Stimulated activated CD4-positive, alpha-beta T cell treated with anti-CD3 and anti-CD28 coated beads, Interleukin-1b, Interleukin-23, amount 100 ng/mL, for 48 hours (primary cell): Measurements from ENCODE around the gene PAK1.
"Not testable (repeated sequence)": the region's sequence is repeated elsewhere in the genome, so short reads cannot be mapped to it uniquely, and the experiment has no call there.

Source experiments
- DNase-seq: peaks from one replicate; pipeline ENCODE4 v3.0.0-alpha.2; 2020

PAK1 gene

GRCh38 chr11:77473801-77474683 is at the start of gene PAK1:
TSS of gene PAK1 (minus strand) at chr11:77474094. CDS start at chr11:77392520, 81,574 bp downstream.
- DNase-seq = peak; percentile 85

GRCh38 chr11:77522215-77522614 is 48.3 kb upstream of the PAK1 start:
- DNase-seq = no peak

DNA sequence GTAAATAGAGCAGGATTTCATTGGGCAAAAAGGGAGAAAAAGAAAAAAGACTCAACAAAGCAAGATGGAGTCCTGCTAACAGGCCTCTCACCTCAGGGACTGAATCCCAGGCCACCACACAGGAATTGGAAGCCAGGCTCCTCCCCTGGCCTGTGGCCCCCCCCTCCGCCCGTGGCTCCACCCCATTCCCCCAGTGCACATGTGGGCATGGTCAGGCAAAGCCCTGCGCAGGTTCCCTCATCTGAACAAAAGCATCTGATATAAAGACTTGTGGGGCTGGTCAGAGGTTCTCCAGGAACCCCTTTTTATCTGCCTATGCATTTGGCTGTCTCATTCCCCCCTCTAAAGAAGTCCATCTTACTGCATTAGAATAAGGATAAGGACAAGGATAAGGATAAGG is 46.0 kb upstream of the PAK1 start:
- no peak for DNase-seq

GRCh38 chr11:77518471-77518870 is 44.6 kb upstream of the PAK1 start:
- no peak for DNase-seq

GRCh38 chr11:77517753-77518152 is 43.9 kb upstream of the PAK1 start:
- DNase-seq = no peak

GRCh38 chr11:77517226-77517625 is 43.3 kb upstream of the PAK1 start:
- DNase-seq = no peak

DNA sequence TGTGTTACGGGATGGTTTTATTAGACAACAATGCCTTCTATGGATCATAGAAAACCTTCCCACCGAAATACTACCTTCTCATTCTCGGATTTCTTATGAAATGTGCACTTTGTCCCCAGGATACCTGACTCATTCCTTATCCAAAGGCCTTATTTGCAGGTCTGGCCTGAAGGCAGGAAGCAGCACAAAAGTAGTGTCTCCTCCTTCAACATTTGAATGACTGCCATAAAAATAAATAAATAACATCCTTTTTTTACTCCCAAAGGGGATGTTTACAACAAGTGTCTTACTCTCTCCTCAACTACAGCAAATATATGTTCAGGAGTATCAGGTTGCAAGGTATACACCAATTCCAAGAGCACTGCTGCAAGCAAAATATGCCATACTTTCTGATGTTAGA is 41.6 kb upstream of the PAK1 start:
- DNase-seq = no peak

DNA sequence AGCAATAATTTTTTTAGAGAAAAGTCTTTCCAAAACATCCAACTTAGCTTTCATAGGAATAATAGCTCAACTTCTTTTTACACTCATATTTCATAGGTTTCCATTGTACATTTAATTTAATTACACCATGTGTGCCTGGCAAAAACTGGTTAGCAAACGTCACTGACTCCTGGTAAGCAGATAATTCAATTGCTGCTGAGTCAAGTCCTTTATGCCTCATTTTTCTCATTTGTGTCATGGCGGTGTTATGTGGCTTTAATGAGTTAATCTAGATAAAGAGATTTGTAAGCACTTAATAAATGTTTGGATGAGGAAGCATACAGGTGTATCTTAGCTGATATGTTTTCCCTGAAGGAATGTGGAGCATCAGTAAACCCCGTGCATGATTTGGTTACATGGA is 41.2 kb upstream of the PAK1 start:
- DNase-seq = no peak

DNA sequence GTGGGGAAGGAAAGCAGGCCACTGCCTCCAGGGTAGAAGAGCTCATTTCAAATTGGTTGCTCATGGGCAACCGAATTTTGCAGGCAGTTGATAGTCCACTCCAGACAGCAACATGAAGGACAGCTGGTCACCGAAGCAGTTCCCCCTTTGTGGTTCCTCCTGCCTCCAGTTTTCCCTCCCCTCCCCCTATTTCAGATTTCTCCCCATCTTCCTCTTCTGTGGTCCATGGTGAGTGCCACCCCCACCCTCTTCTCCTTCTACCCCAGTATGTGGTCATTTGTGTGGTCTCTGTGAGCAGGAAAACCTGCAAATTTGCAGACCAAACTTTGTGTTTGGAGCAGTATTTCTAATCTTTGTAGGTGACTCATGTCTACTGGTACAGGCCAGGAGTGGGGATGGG is 38.2 kb upstream of the PAK1 start:
- DNase-seq = no peak

DNA sequence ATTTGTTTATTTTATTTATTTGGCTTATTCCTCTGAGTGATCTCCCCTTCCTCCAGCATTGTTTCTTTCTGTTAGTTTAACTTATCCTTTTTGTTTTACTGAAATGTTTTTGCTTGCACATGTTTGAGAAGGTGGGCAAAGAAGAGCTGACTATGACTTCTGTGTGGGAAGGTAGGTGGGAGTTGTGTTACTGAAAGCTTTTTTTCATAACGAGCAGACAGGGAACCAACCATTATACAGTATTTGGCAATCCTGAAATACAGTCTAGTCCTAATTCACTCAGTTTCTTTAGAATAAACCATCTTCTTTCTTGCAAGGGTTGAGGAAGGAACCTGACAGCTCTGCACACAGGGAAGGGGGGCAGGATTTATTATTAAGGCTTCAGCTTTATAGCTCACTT is 37.0 kb upstream of the PAK1 start:
- no peak for DNase-seq

DNA sequence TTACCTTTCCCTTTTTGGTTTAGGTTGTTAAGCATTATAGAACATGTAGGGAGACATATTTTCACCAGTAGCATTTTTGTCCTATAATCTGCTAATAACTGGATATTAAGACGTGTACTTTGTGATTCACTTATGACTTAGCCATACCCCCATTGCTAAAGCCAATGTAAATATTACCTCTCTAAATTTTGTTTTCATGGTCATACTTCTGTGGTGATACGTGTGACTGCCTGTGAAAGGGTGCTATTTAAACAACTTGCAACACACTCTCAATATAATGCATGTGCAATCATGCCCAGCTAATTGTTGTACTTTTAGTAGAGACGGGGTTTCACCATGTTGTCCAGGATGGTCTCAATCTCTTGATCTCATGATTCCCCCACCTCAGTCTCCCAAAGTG is 36.2 kb upstream of the PAK1 start:
- no peak for DNase-seq

DNA sequence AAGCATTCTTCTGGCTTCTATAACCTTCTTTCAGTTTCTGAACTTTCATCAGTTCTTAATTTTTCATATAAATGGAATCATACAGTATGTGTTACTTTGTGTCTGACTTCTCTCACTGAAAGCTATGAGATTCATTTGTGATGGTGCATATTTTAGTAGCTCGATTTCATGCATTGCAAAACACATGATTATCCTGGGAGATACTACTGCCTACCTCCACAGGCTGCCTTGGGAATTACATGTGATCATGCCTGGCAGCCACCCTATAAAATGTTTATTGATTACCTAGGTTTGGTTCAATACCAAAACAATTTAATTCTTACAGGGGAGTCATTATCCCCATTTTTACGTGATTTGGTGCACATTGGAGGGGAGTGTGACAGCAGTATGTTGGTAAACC is 34.1 kb upstream of the PAK1 start:
- DNase-seq = no peak

DNA sequence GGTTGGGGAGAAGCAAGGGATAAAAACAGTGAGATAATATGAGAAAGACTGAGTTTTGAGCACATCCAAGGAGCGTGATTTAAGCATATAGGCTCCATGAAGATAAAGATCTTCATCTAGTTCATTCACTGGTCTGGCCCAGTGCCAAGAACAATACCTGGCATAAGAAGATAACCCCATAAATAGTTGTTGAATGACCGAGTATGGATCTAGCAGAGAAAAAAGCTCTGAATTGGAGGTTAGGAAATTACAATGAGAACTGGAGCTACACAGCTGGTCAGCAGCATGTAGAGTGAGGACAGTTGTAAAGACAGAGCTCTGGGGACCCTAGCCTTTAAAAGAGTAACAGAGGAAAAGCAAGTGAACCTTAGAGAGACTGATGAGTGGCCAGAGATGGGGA is 33.0 kb upstream of the PAK1 start:
- DNase-seq = no peak

DNA sequence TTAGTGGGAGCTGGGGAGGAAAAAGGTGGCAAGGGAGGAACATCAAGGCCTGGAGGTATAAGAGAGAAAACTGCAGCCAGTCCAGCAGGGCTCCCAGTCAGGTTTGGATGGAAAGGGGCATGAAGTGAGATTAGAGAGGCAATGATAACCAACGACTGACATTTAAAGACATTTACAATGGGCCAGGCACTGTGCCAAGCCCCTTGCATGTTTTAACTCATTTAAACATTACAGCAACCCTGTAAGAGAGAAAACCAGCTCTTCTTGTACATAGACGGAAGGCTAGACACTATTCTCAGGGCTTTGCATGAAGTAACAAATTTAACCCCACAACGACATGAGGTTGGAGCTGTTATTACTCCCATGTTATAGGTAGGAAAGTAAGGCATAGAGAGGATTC is 32.1 kb upstream of the PAK1 start:
- DNase-seq = no peak

DNA sequence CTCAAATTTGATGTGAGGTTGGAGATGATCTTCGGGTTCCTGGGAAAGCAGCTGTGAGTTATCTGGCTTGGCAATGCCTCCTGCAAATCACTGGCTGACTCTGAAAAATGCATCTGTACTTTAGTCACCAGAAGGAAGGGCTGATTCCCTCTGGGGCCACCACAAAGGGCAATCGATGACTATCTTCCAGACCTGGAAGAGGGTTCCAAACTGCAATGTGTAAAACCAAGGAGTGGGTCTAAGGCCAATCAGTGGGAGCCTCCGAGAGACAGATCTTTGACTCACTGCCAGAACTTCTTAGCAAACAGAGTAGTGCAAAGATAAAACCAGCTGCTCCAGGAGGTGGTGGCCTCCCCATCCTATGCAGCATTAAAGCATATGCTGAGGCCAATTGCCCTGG is 29.1 kb upstream of the PAK1 start:
- no peak for DNase-seq

DNA sequence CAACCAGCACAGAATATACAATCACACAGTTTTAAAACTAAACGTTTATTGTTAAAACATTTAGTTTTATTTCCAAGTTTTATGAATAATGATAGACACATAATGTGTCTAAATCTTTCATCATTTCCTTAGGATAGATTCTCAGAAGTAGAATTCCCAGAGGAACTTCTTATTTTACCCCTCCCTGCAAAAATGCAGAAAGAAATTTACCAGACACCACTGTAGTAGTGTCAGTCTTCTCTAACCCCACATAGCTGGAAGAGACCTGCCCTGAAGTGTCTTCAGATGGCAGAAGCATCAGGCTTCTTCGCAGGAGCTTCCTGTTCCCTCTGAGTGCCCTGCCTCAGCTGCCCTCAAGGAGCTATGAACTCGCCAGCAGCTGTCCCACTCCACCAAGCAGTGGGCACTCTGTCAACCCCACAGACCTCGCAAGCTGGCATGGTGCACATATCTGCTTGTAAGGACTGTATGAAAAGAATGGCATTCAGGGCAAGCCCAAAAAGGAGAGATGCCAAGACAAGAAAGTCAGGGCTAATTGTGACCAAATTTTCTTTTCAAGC is 28.5 kb upstream of the PAK1 start:
- no peak for DNase-seq

GRCh38 chr11:77501758-77502157 is 27.9 kb upstream of the PAK1 start:
- DNase-seq = no peak

DNA sequence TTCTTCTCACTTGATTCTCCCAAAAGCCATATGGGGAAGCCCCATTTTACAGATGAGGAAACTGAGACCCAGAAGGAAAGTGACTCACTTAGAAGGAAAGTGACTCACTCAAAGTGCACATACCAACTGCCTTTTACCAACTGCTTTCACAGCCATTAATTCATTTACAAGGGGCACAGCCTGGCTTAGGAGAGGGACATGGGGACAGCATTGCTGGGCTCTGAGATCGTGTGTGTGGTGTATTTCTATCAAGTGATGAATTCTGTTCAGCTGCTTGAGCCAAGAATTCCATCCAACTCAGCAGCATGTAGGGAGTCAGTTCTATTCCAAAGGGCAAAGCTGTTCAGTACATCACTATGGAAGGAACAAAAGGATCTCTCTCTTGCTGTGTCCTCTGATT is 23.5 kb upstream of the PAK1 start:
- DNase-seq = no peak

DNA sequence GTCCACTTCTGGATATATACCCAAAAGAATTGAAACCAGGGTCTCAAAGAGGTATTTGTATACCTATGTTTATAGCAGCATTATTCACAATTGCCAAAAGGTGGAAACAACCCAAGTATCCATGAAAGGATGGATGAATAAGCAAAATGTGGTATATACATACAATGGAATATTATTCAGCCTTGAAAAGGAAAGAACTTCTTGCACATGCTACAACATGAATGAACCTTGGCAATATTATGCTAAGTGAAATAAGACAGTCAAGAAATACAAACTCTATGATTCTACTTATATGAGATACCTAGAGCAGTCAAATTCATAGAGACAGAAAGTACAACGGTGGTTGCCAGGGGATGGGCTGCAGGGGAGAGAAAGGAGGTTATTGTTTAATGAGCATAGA is 21.6 kb upstream of the PAK1 start:
- DNase-seq = no peak

- DNase-seq = not testable (repeated sequence)
These were observed 16.1 kb upstream of the PAK1 start for GRCh38 chr11:77490035-77490434.

GRCh38 chr11:77487790-77488189 is 13.9 kb upstream of the PAK1 start:
- DNase-seq = no peak

- no peak for DNase-seq
These were observed 6.0 kb upstream of the PAK1 start for GRCh38 chr11:77479746-77480352.

GRCh38 chr11:77475206-77475605 is 1.3 kb upstream of the PAK1 start:
- DNase-seq = no peak

- no peak for DNase-seq
These were observed 778 bp upstream of the PAK1 start for GRCh38 chr11:77474684-77475060.
